ENCODE measurements around the gene PITPNM1.

The PITPNM1 gene

GRCh38 chr11:67500831-67501715 is 4.1 kb downstream of the PITPNM1 start:
- Histone ChIP-seq H2AFZ (ENCODE audit: low read length) (no peak overlapping the region), H3K4me3 (ENCODE audit: low read length, poor library complexity, severe bottlenecking) (no peak overlapping the region), H3K9me2 (replicated peaks; ENCODE audit: low read depth, low read length) (no peaks in the 10 kb centered on the region), H3K36me3 (ENCODE audit: insufficient read depth, low read length) (peaks cover 4% of the 10 kb centered on the region; the same call in 1 of the 2 replicates), H3K4me2 (ENCODE audit: low read depth, low read length, poor library complexity, severe bottlenecking) (peak overlapping the region; percentile 53), H3K79me2 (ENCODE audit: insufficient read depth, low read length) (peaks cover 23% of the 10 kb centered on the region), H3K4me1 (ENCODE audit: insufficient read depth, low read length, poor library complexity, severe bottlenecking) (peaks cover 32% of the 10 kb centered on the region), H3F3A (ENCODE audit: low read depth) (peaks cover 6% of the 10 kb centered on the region), H3K27me3 (ENCODE audit: insufficient read depth, low read length, poor library complexity, severe bottlenecking) (no peaks in the 10 kb centered on the region), H3K9ac (ENCODE audit: low read depth, low read length, poor library complexity, severe bottlenecking) (peak overlapping the region; percentile 46), H3K9me3 (ENCODE audit: insufficient read depth, low read depth, low read length) (no peaks in the 10 kb centered on the region), H4K20me1 (ENCODE audit: insufficient read depth, low read length, poor library complexity, severe bottlenecking) (peaks cover 16% of the 10 kb centered on the region)
- no peak for TF ChIP-seq EZH2phosphoT487 (IDR thresholded peaks at IDR 0.05; ENCODE audit: borderline replicate concordance)
- TF ChIP-seq CTCF (conservative IDR thresholded peaks at IDR 0.05; ENCODE audit: low read length), result no peak

GRCh38 chr11:67500484-67500821 is 4.7 kb downstream of the PITPNM1 start:
- Histone ChIP-seq H3K4me2 (ENCODE audit: low read depth, low read length, poor library complexity, severe bottlenecking) (peak overlapping the region; percentile 53), H3K4me1 (ENCODE audit: insufficient read depth, low read length, poor library complexity, severe bottlenecking) (peaks cover 26% of the 10 kb centered on the region), H3K9me3 (ENCODE audit: insufficient read depth, low read depth, low read length) (no peaks in the 10 kb centered on the region), H3K4me3 (ENCODE audit: low read length, poor library complexity, severe bottlenecking) (no peak overlapping the region), H3K27me3 (ENCODE audit: insufficient read depth, low read length, poor library complexity, severe bottlenecking) (no peaks in the 10 kb centered on the region), H3K9ac (ENCODE audit: low read depth, low read length, poor library complexity, severe bottlenecking) (peak overlapping the region; percentile 46), H2AFZ (ENCODE audit: low read length) (no peak overlapping the region), H3K36me3 (ENCODE audit: insufficient read depth, low read length) (peaks cover 4% of the 10 kb centered on the region; the same call in 1 of the 2 replicates), H3K9me2 (replicated peaks; ENCODE audit: low read depth, low read length) (no peaks in the 10 kb centered on the region), H3K79me2 (ENCODE audit: insufficient read depth, low read length) (peaks cover 23% of the 10 kb centered on the region), H3F3A (ENCODE audit: low read depth) (peaks cover 1% of the 10 kb centered on the region), H4K20me1 (ENCODE audit: insufficient read depth, low read length, poor library complexity, severe bottlenecking) (peaks cover 11% of the 10 kb centered on the region)
- TF ChIP-seq EZH2phosphoT487 (IDR thresholded peaks at IDR 0.05; ENCODE audit: borderline replicate concordance) (no peak), CTCF (conservative IDR thresholded peaks at IDR 0.05; ENCODE audit: low read length) (no peak)

GRCh38 chr11:67499808-67500483 is 5.2 kb downstream of the PITPNM1 start:
- H3K9ac ChIP-seq (ENCODE audit: low read depth, low read length, poor library complexity, severe bottlenecking), result no peak overlapping the region
- no peaks in the 10 kb centered on the region for H3K27me3 ChIP-seq (ENCODE audit: insufficient read depth, low read length, poor library complexity, severe bottlenecking)
- H3K79me2 ChIP-seq (ENCODE audit: insufficient read depth, low read length), result peaks cover 23% of the 10 kb centered on the region
- H3K9me2 ChIP-seq (replicated peaks; ENCODE audit: low read depth, low read length), result no peaks in the 10 kb centered on the region
- H3K4me1 ChIP-seq (ENCODE audit: insufficient read depth, low read length, poor library complexity, severe bottlenecking), result peaks cover 24% of the 10 kb centered on the region
- no peaks in the 10 kb centered on the region for H3F3A ChIP-seq (ENCODE audit: low read depth)
- peaks cover 4% of the 10 kb centered on the region; the same call in 1 of the 2 replicates for H3K36me3 ChIP-seq (ENCODE audit: insufficient read depth, low read length)
- H4K20me1 ChIP-seq (ENCODE audit: insufficient read depth, low read length, poor library complexity, severe bottlenecking), result peaks cover 10% of the 10 kb centered on the region
- no peaks in the 10 kb centered on the region for H3K9me3 ChIP-seq (ENCODE audit: insufficient read depth, low read depth, low read length)
- H3K4me2 ChIP-seq (ENCODE audit: low read depth, low read length, poor library complexity, severe bottlenecking), result peak overlapping the region; percentile 53
- TF ChIP-seq EZH2phosphoT487 (IDR thresholded peaks at IDR 0.05; ENCODE audit: borderline replicate concordance) (no peak), CTCF (conservative IDR thresholded peaks at IDR 0.05; ENCODE audit: low read length) (no peak)
- no peak overlapping the region for H2AFZ ChIP-seq (ENCODE audit: low read length)
- H3K4me3 ChIP-seq (ENCODE audit: low read length, poor library complexity, severe bottlenecking), result no peak overlapping the region

Data from Loucy (cell line).